ENCODE measurements around the gene RIIAD1. TPM values are rescaled to one million over a fixed set of nuclear protein-coding genes. Genes with fewer than 3 reads are reported as not detected.

RIIAD1 gene
- total and polyA plus RNA-seq, 8 donors: 1.4 TPM; not detected in 7

- intact Hi-C loops (cut with DNase I; ENCODE audit: low total_unique reads): no loop called here
- Histone ChIP-seq H3K4me3 (peak within 1 kb of the TSS; percentile 9 to 27 (median 14)), H3K4me1 (peaks cover 28 to 42% (median 36%) of the 10 kb centered on the region in 4 donors), H3K27me3 (peaks cover 0 to 50% (median 25%) of the 10 kb centered on the region in 3 donors), H3K9me3 (no peaks in the 10 kb centered on the region), H3K27ac (peak within 1 kb of the TSS in 1 of 5 donors; percentile 20), H3K36me3 (no peaks in the 10 kb centered on the region)
- 7 to 12% (median 8%) methylated on average over 24 to 27 of the region's 27 CpGs for WGBS, 5 donors
- TF ChIP-seq, protein P1, sequence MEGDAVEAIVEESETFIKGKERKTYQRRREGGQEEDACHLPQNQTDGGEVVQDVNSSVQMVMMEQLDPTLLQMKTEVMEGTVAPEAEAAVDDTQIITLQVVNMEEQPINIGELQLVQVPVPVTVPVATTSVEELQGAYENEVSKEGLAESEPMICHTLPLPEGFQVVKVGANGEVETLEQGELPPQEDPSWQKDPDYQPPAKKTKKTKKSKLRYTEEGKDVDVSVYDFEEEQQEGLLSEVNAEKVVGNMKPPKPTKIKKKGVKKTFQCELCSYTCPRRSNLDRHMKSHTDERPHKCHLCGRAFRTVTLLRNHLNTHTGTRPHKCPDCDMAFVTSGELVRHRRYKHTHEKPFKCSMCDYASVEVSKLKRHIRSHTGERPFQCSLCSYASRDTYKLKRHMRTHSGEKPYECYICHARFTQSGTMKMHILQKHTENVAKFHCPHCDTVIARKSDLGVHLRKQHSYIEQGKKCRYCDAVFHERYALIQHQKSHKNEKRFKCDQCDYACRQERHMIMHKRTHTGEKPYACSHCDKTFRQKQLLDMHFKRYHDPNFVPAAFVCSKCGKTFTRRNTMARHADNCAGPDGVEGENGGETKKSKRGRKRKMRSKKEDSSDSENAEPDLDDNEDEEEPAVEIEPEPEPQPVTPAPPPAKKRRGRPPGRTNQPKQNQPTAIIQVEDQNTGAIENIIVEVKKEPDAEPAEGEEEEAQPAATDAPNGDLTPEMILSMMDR (IDR thresholded peaks at IDR 0.05): no peak
- no peak for TF ChIP-seq POLR2A (IDR thresholded peaks at IDR 0.05)
- peak in 1 of 2 donors; percentile 83 for DNase-seq
Observed at GRCh38 chr1:151716771-151717631, 4.3 kb upstream of the RIIAD1 start, which contains the start of gene CELF3. Gene CELF3 (minus strand): TSS chr1:151716803. CDS start chr1:151716020, 783 bp downstream.

DNA sequence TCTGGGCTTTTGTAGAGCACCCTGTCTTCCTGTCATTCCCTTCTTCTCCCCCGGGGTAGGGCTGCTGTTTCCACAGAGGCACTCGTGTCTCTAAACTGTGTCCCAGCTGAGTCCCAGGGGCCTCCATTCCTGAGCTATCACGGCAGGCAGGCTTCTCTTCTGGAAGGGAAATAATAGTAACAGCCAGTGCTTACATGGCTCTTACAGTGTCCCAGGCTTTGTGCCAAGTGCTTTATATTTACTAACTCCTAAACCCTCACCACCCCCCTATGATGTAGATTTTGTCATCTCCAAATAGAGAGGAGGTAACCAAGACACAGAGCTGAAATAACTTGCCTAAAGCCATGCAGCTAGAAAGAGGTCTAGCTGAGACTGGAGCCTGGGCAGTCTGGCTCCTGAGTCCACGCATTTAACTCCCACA lies 3.3 kb upstream of the RIIAD1 start:
- no peak overlapping the region for H3K27ac ChIP-seq
- no peak for DNase-seq
- 29 to 48% (median 40%) methylated on average over 4 of the region's 4 CpGs for WGBS, 5 donors
- no peak overlapping the region for H3K4me3 ChIP-seq
- no peaks in the 10 kb centered on the region for H3K36me3 ChIP-seq
- intact Hi-C loops (cut with DNase I; ENCODE audit: low total_unique reads): no loop called here
- peaks cover 28 to 46% (median 38%) of the 10 kb centered on the region in 4 donors for H3K4me1 ChIP-seq
- TF ChIP-seq, protein P1 (IDR thresholded peaks at IDR 0.05): no peak
- TF ChIP-seq EP300 (IDR thresholded peaks at IDR 0.05): no peak
- no peak for TF ChIP-seq POLR2AphosphoS5 (IDR thresholded peaks at IDR 0.05)
- TF ChIP-seq POLR2A (IDR thresholded peaks at IDR 0.05): no peak
- H3K9me3 ChIP-seq: no peaks in the 10 kb centered on the region
- H3K27me3 ChIP-seq: peaks cover 0 to 51% (median 25%) of the 10 kb centered on the region in 3 donors

DNA sequence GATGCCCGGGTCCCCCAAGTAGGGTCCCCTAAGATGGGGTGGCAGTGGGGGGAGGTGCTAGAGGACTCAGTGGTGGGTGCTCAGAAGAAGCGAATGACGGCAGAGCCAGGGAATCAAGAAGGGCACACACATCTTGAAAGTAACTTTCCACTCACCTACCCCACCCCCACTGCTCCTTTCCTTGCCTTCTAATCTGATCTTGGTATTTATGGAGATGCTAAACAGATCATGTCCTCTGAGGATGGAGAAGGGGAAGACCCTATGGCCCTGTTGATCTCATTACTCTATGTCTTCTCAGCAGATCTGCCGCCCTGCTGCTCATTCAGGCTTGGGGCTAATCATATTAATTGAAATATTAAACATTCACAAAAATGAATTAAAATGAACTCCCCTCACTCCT lies 2.7 kb upstream of the RIIAD1 start:
- intact Hi-C loops (cut with DNase I; ENCODE audit: low total_unique reads): no loop called here
- Histone ChIP-seq H3K27ac (no peak overlapping the region), H3K36me3 (no peaks in the 10 kb centered on the region), H3K9me3 (no peaks in the 10 kb centered on the region), H3K4me1 (peaks cover 28 to 46% (median 38%) of the 10 kb centered on the region in 4 donors), H3K4me3 (no peak overlapping the region), H3K27me3 (peaks cover 0 to 58% (median 25%) of the 10 kb centered on the region in 3 donors)
- DNase-seq: no peak
- 69 to 87% (median 86%) methylated on average over 4 of the region's 4 CpGs for WGBS, 5 donors
- TF ChIP-seq POLR2AphosphoS5 (IDR thresholded peaks at IDR 0.05): no peak
- TF ChIP-seq POLR2A (IDR thresholded peaks at IDR 0.05): no peak
- TF ChIP-seq EP300 (IDR thresholded peaks at IDR 0.05): no peak
- TF ChIP-seq, protein P1 (IDR thresholded peaks at IDR 0.05): no peak

DNA sequence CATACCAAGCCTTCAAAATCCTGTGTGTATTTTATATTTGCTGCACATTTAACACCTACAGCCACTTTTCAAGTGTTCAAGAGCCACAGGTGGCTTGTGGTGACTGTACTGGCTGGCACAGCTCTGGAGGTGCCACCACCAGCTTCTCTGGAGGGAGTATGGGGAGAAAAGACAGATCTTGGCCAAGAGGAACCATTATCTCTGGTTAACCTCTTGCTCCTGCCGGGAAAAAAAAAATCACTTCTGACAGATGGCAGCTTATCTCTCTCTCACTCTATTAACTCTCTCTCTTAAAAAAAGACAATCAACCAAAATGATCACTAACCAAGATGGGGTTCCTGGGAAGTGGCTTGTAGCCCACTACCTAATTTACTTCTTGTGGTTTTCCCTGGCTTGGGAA lies 1.2 kb upstream of the RIIAD1 start:
- no peak for DNase-seq
- WGBS, 5 donors: 20 to 36% (median 27%) methylated on average over 1 of the region's 1 CpG
- H3K36me3 ChIP-seq: no peaks in the 10 kb centered on the region
- no peaks in the 10 kb centered on the region for H3K9me3 ChIP-seq
- no peak for TF ChIP-seq EP300 (IDR thresholded peaks at IDR 0.05)
- TF ChIP-seq POLR2A (IDR thresholded peaks at IDR 0.05): no peak
- TF ChIP-seq, protein P1 (IDR thresholded peaks at IDR 0.05): no peak
- no peak for TF ChIP-seq POLR2AphosphoS5 (IDR thresholded peaks at IDR 0.05)
- peaks cover 28 to 46% (median 38%) of the 10 kb centered on the region in 4 donors for H3K4me1 ChIP-seq
- peak overlapping the region in 4 of 5 donors; percentile 55 to 85 (median 80) for H3K27ac ChIP-seq
- peaks cover 0 to 48% (median 25%) of the 10 kb centered on the region in 3 donors for H3K27me3 ChIP-seq
- H3K4me3 ChIP-seq: peak overlapping the region in 3 of 4 donors; percentile 53 to 69 (median 61)
- intact Hi-C loops (cut with DNase I; ENCODE audit: low total_unique reads): no loop called here

Measured in stomach (tissue), 9 donors.